Transverse colon (tissue), 3 donors: ENCODE results near the gene ARHGEF7.

ENCODE experiments used
- POLR2A ChIP-seq: fragments of 450-650 bp; IDR thresholded peaks from one replicate; pipeline ENCODE4 v1.6.1; 2016; ENCODE audit warnings: antibody characterized with exemption, mild to moderate bottlenecking, moderate library complexity
- TF ChIP-seq, protein P1 (sequence below), 5 experiments: fragments of 200-600 bp in 3 of 5; fragments of 450-650 bp in 2 of 5; sonication (generic) in 3 of 5; IDR thresholded peaks; 1 replicate in 2 of 5; 2 replicates in 3 of 5; pipeline ENCODE4 v1.5.1; 2016 to 2017; ENCODE audit warnings: antibody characterized with exemption in 5 of 5, inconsistent platforms in 3 of 5, mild to moderate bottlenecking in 2 of 5, moderate library complexity in 1 of 5

GRCh38 chr13:111328574-111329410, 213.7 kb downstream of the ARHGEF7 start:
- TF ChIP-seq POLR2A, result no peak
- TF ChIP-seq, protein P1, sequence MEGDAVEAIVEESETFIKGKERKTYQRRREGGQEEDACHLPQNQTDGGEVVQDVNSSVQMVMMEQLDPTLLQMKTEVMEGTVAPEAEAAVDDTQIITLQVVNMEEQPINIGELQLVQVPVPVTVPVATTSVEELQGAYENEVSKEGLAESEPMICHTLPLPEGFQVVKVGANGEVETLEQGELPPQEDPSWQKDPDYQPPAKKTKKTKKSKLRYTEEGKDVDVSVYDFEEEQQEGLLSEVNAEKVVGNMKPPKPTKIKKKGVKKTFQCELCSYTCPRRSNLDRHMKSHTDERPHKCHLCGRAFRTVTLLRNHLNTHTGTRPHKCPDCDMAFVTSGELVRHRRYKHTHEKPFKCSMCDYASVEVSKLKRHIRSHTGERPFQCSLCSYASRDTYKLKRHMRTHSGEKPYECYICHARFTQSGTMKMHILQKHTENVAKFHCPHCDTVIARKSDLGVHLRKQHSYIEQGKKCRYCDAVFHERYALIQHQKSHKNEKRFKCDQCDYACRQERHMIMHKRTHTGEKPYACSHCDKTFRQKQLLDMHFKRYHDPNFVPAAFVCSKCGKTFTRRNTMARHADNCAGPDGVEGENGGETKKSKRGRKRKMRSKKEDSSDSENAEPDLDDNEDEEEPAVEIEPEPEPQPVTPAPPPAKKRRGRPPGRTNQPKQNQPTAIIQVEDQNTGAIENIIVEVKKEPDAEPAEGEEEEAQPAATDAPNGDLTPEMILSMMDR (IDR thresholded peaks at IDR 0.05), result no peak
